OCI-LY1 (cell line): ENCODE results near the gene GALNT17.

Source experiments
- EZH2 ChIP-seq: fragments of 200-600 bp; sonication (generic), shearing (Covaris generic); IDR thresholded peaks from 2 replicates; pipeline ENCODE4 v1.8.0; 2017; ENCODE audit warnings: borderline replicate concordance, mixed run types, mild to moderate bottlenecking, antibody characterized with exemption, low read length, moderate library complexity, mixed read lengths
- TF ChIP-seq, protein P1 (sequence below): fragments of 200-600 bp; sonication (generic), shearing (Covaris generic); IDR thresholded peaks from 2 replicates; pipeline ENCODE4 v1.5.1; 2017; ENCODE audit warnings: mild to moderate bottlenecking, antibody characterized with exemption, low read length, moderate library complexity, mixed read lengths

- TF ChIP-seq, protein P1, sequence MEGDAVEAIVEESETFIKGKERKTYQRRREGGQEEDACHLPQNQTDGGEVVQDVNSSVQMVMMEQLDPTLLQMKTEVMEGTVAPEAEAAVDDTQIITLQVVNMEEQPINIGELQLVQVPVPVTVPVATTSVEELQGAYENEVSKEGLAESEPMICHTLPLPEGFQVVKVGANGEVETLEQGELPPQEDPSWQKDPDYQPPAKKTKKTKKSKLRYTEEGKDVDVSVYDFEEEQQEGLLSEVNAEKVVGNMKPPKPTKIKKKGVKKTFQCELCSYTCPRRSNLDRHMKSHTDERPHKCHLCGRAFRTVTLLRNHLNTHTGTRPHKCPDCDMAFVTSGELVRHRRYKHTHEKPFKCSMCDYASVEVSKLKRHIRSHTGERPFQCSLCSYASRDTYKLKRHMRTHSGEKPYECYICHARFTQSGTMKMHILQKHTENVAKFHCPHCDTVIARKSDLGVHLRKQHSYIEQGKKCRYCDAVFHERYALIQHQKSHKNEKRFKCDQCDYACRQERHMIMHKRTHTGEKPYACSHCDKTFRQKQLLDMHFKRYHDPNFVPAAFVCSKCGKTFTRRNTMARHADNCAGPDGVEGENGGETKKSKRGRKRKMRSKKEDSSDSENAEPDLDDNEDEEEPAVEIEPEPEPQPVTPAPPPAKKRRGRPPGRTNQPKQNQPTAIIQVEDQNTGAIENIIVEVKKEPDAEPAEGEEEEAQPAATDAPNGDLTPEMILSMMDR: no peak
- no peak for TF ChIP-seq EZH2
Observed at GRCh38 chr7:71482284-71482683, 350.3 kb downstream of the GALNT17 start.
